Ovary (tissue), 3 donors: ENCODE results near the gene ZNF662.

Experiments
- CTCF ChIP-seq, 3 donors: fragments of 450-650 bp in 2 of 3; fragments of 200-600 bp in 1 of 3; IDR thresholded peaks; one replicate each; pipeline versions ENCODE4 v1.5.1 to v1.8.0; 2016 to 2022; ENCODE audit warnings: antibody characterized with exemption in 3 of 3, mild to moderate bottlenecking in 1 of 3
- POLR2A ChIP-seq: fragments of 450-650 bp; IDR thresholded peaks from one replicate; pipeline ENCODE4 v1.6.1; 2017; ENCODE audit warnings: antibody characterized with exemption, mild to moderate bottlenecking, moderate library complexity
- donor health status: DM: no; HTN: no; CAD: no.

GRCh38 chr3:42892807-42893206 is 13.1 kb upstream of the ZNF662 start:
- TF ChIP-seq POLR2A (no peak), CTCF (IDR thresholded peaks at IDR 0.05) (no peak)
